Parathyroid adenoma (tissue), 2 donors: ENCODE data around the gene TSPAN18.

Experiments
- H2AFZ ChIP-seq: fragments of 300-600 bp; sonication (generic); one replicate; pipeline ENCODE4 v1.7.0; 2017; ENCODE audit warnings: antibody characterized with exemption, mild to moderate bottlenecking
- H3K27ac ChIP-seq: fragments of 300-600 bp; sonication (generic); one replicate; pipeline ENCODE4 v1.7.0; 2017
- H3K27me3 ChIP-seq: fragments of 300-600 bp; sonication (generic); one replicate; pipeline ENCODE4 v1.7.0; 2017; ENCODE audit warnings: low read length; ENCODE audit not compliant: control insufficient read depth, insufficient read depth
- H3K36me3 ChIP-seq: fragments of 300-600 bp; sonication (generic); one replicate; pipeline ENCODE4 v1.7.0; 2017; ENCODE audit warnings: low read length; ENCODE audit not compliant: control insufficient read depth, insufficient read depth
- H3K4me1 ChIP-seq: fragments of 300-600 bp; sonication (generic); one replicate; pipeline ENCODE4 v1.7.0; 2017; ENCODE audit warnings: control low read depth
- H3K4me2 ChIP-seq: fragments of 300-600 bp; sonication (generic); one replicate; pipeline ENCODE4 v1.7.0; 2017; ENCODE audit warnings: low read length
- H3K4me3 ChIP-seq: fragments of 300-600 bp; sonication (generic); one replicate; pipeline ENCODE4 v1.7.0; 2017; ENCODE audit warnings: low read depth, low read length
- H3K79me2 ChIP-seq: fragments of 300-600 bp; sonication (generic); one replicate; pipeline ENCODE4 v1.7.0; 2017; ENCODE audit warnings: control low read depth
- H3K9ac ChIP-seq: fragments of 300-600 bp; sonication (generic); one replicate; pipeline ENCODE4 v1.7.0; 2017; ENCODE audit warnings: mild to moderate bottlenecking
- H3K9me3 ChIP-seq: fragments of 300-600 bp; sonication (generic); one replicate; pipeline ENCODE4 v1.7.0; 2017; ENCODE audit warnings: low read length; ENCODE audit not compliant: control insufficient read depth
- CTCF ChIP-seq: fragments of 300-600 bp; sonication (generic); IDR thresholded peaks from one replicate; pipeline ENCODE4 v1.7.0; 2017; ENCODE audit warnings: antibody characterized with exemption, mild to moderate bottlenecking
- donor health status: primary hyperparathyroidism.

TSPAN18 gene

GRCh38 chr11:44803009-44803408, 76.2 kb downstream of the TSPAN18 start:
- no peaks in the 10 kb centered on the region for H3K36me3 ChIP-seq
- no peak overlapping the region for H3K9ac ChIP-seq
- no peak overlapping the region for H3K27ac ChIP-seq
- H3K79me2 ChIP-seq = no peaks in the 10 kb centered on the region
- H3K9me3 ChIP-seq = no peaks in the 10 kb centered on the region
- no peaks in the 10 kb centered on the region for H3K27me3 ChIP-seq
- H3K4me2 ChIP-seq = no peak overlapping the region
- H3K4me3 ChIP-seq = no peak overlapping the region
- H3K4me1 ChIP-seq = no peaks in the 10 kb centered on the region
- no peak for TF ChIP-seq CTCF
- H2AFZ ChIP-seq = no peak overlapping the region

GRCh38 chr11:44804449-44805437, 78.0 kb downstream of the TSPAN18 start:
- no peak overlapping the region for H3K9ac ChIP-seq
- H3K4me2 ChIP-seq = no peak overlapping the region
- H3K79me2 ChIP-seq = no peaks in the 10 kb centered on the region
- H3K36me3 ChIP-seq = no peaks in the 10 kb centered on the region
- no peak overlapping the region for H3K27ac ChIP-seq
- TF ChIP-seq CTCF = no peak
- no peaks in the 10 kb centered on the region for H3K4me1 ChIP-seq
- H3K27me3 ChIP-seq = no peaks in the 10 kb centered on the region
- H3K9me3 ChIP-seq = no peaks in the 10 kb centered on the region
- H3K4me3 ChIP-seq = no peak overlapping the region
- no peak overlapping the region for H2AFZ ChIP-seq

- Histone ChIP-seq H3K4me1 (no peaks in the 10 kb centered on the region), H3K79me2 (no peaks in the 10 kb centered on the region), H3K4me3 (no peak overlapping the region), H3K36me3 (no peaks in the 10 kb centered on the region), H2AFZ (no peak overlapping the region), H3K9ac (no peak overlapping the region), H3K9me3 (no peaks in the 10 kb centered on the region), H3K27me3 (no peaks in the 10 kb centered on the region), H3K27ac (no peak overlapping the region), H3K4me2 (no peak overlapping the region)
- no peak for TF ChIP-seq CTCF
Measured at GRCh38 chr11:44805596-44805995, 78.8 kb downstream of the TSPAN18 start.

GRCh38 chr11:44808053-44808753, 81.4 kb downstream of the TSPAN18 start:
- Histone ChIP-seq H3K36me3 (no peaks in the 10 kb centered on the region), H3K4me1 (no peaks in the 10 kb centered on the region), H3K9me3 (no peaks in the 10 kb centered on the region), H3K79me2 (no peaks in the 10 kb centered on the region), H3K27ac (no peak overlapping the region), H3K27me3 (no peaks in the 10 kb centered on the region), H3K9ac (no peak overlapping the region), H3K4me3 (no peak overlapping the region), H3K4me2 (no peak overlapping the region), H2AFZ (no peak overlapping the region)
- no peak for TF ChIP-seq CTCF
